Fibroblast of the aortic adventitia (primary cell): Measurements from ENCODE around the gene KCNIP3. TPM values are rescaled to one million over a fixed set of nuclear protein-coding genes. Genes with fewer than 3 reads are reported as not detected.
A peak's percentile ranks its signal among the peaks of the same experiment; 100 is the strongest.

ENCODE experiments used
- DNase-seq: peaks from one replicate; pipeline ENCODE4 v3.0.0-alpha.2; 2010; ENCODE audit warnings: low read depth
- H3K4me3 ChIP-seq: 2 replicates; pipeline ENCODE4 v1.5.1; 2011; ENCODE audit warnings: low read depth, mild to moderate bottlenecking, control low read depth, low read length, moderate library complexity
- CTCF ChIP-seq: IDR thresholded peaks from 2 replicates; pipeline ENCODE4 v1.5.1; 2011; ENCODE audit warnings: mild to moderate bottlenecking, low read length, control low read depth, inconsistent platforms; ENCODE audit not compliant: insufficient read depth
- total RNA-seq: library from RNA; depleted of rRNA; stranded (reverse); fragments of >200 nt; gene quantifications from 2 replicates; pipeline ENCODE4 v1.2.3, GENCODE V29; 2012; ENCODE audit warnings: low replicate concordance

Gene KCNIP3
- total RNA-seq, 1 donor, result 2.9 TPM

- H3K4me3 ChIP-seq, result no peak overlapping the region
- no peak for DNase-seq
- TF ChIP-seq CTCF, result no peak
Observed at GRCh38 chr2:95344215-95344583, 47.1 kb downstream of the KCNIP3 start.

GRCh38 chr2:95344656-95345055 lies 47.5 kb downstream of the KCNIP3 start:
- DNase-seq, result no peak
- no peak overlapping the region for H3K4me3 ChIP-seq
- no peak for TF ChIP-seq CTCF

- H3K4me3 ChIP-seq, result peak overlapping the region; percentile 64
- no peak for DNase-seq
- TF ChIP-seq CTCF, result no peak
Observed at GRCh38 chr2:95345081-95345562, 48.0 kb downstream of the KCNIP3 start.

- peak; percentile 75 for TF ChIP-seq CTCF
- H3K4me3 ChIP-seq, result peak overlapping the region; percentile 64
- DNase-seq, result peak; percentile 77
Observed at GRCh38 chr2:95345563-95346230, 48.5 kb downstream of the KCNIP3 start.

GRCh38 chr2:95346231-95346737 lies 49.1 kb downstream of the KCNIP3 start:
- peak; percentile 45 for DNase-seq
- no peak for TF ChIP-seq CTCF
- peak overlapping the region; percentile 64 for H3K4me3 ChIP-seq

GRCh38 chr2:95346738-95347671 lies 49.9 kb downstream of the KCNIP3 start:
- DNase-seq, result no peak
- peak overlapping the region; percentile 60 for H3K4me3 ChIP-seq
- no peak for TF ChIP-seq CTCF
